ENCODE measurements around the gene PLEKHG3.
"Not testable (repeated sequence)": the region's sequence is repeated elsewhere in the genome, so short reads cannot be mapped to it uniquely, and the experiment has no call there.

The PLEKHG3 gene

GRCh38 chr14:64704143-64704742 is at the start of gene PLEKHG3:
Gene PLEKHG3 (plus strand): TSS chr14:64704424. CDS start chr14:64727632, 23,208 bp downstream.
- DNase-seq, result peak; percentile 24

- DNase-seq, result no peak
Observed at GRCh38 chr14:64654901-64655300, 49.3 kb upstream of the PLEKHG3 start.

- DNase-seq, result no peak
Observed at GRCh38 chr14:64656986-64657385, 47.2 kb upstream of the PLEKHG3 start.

GRCh38 chr14:64658201-64658600 is 46.0 kb upstream of the PLEKHG3 start:
- no peak for DNase-seq

- DNase-seq, result not testable (repeated sequence)
Observed at GRCh38 chr14:64658700-64659264, 45.4 kb upstream of the PLEKHG3 start.

GRCh38 chr14:64659366-64659765 is 44.9 kb upstream of the PLEKHG3 start:
- DNase-seq, result no peak

- no peak for DNase-seq
Observed at GRCh38 chr14:64663174-64663573, 41.0 kb upstream of the PLEKHG3 start.

- no peak for DNase-seq
Observed at GRCh38 chr14:64671591-64671990, 32.6 kb upstream of the PLEKHG3 start.

- DNase-seq, result no peak
Observed at GRCh38 chr14:64673316-64673715, 30.9 kb upstream of the PLEKHG3 start.

GRCh38 chr14:64673748-64674147 is 30.5 kb upstream of the PLEKHG3 start:
- DNase-seq, result no peak

GRCh38 chr14:64674829-64675228 is 29.4 kb upstream of the PLEKHG3 start:
- no peak for DNase-seq

GRCh38 chr14:64675312-64675711 is 28.9 kb upstream of the PLEKHG3 start:
- no peak for DNase-seq

- DNase-seq, result no peak
Observed at GRCh38 chr14:64676410-64677008, 27.7 kb upstream of the PLEKHG3 start.

GRCh38 chr14:64680013-64680713 is 24.1 kb upstream of the PLEKHG3 start:
- DNase-seq, result no peak

GRCh38 chr14:64680714-64681065 is 23.5 kb upstream of the PLEKHG3 start:
- DNase-seq, result no peak

GRCh38 chr14:64681796-64682710 is 22.2 kb upstream of the PLEKHG3 start:
- no peak for DNase-seq

GRCh38 chr14:64682843-64683242 is 21.4 kb upstream of the PLEKHG3 start:
- DNase-seq, result no peak

GRCh38 chr14:64683264-64683663 is 21.0 kb upstream of the PLEKHG3 start:
- DNase-seq, result no peak

- no peak for DNase-seq
Observed at GRCh38 chr14:64684091-64684490, 20.1 kb upstream of the PLEKHG3 start.

GRCh38 chr14:64685371-64686281 is 18.6 kb upstream of the PLEKHG3 start:
- DNase-seq, result no peak

- DNase-seq, result no peak
Observed at GRCh38 chr14:64686282-64686615, 18.0 kb upstream of the PLEKHG3 start.

- DNase-seq, result no peak
Observed at GRCh38 chr14:64688031-64688430, 16.2 kb upstream of the PLEKHG3 start.
